HepG2 (cell line): ENCODE measurements around the gene MTHFD1L. TPM values are rescaled to one million over a fixed set of nuclear protein-coding genes. Genes with fewer than 3 reads are reported as not detected.

Experiments used
- ATAC-seq: fragments of 200-7000 bp; cut with Tn5 transposase; 3 replicates; pipeline ENCODE4 v1.9.1; 2020; ENCODE audit warnings: mild to moderate bottlenecking, moderate library complexity
- Bru-seq: library from RNA; stranded (reverse); fragments of 400-500 nt; gene quantifications from one replicate; lab custom pipeline; 2021; lab: Mats Ljungman, UMichigan
- BruChase-seq, 2 experiments: library from RNA; stranded (reverse); fragments of 400-500 nt; gene quantifications; one replicate each; lab custom pipeline; 2021; lab: Mats Ljungman, UMichigan
- BruUV-seq: library from RNA; stranded (reverse); fragments of 400-500 nt; replicated peaks from 2 replicates; lab custom pipeline; 2021; lab: Mats Ljungman, UMichigan
- CTCF ChIA-PET: fragments of 300-600 bp; formaldehyde crosslinking; extraction: SDS; loops from one replicate; lab custom pipeline; 2021; ENCODE audit warnings: low total read pairs, inconsistent platforms, low intra/inter-chr PET ratio; lab: Yijun Ruan, JAX
- POLR2A ChIA-PET: fragments of 350-600 bp; sonication (Branson Sonifier 250); formaldehyde crosslinking; loops from one replicate; lab custom pipeline; 2020; ENCODE audit warnings: antibody characterized with exemption, inconsistent platforms; lab: Yijun Ruan, JAX
- DNase-seq: peaks from one replicate; pipeline ENCODE4 v3.0.0-alpha.2; 2015; ENCODE audit warnings: low spot score
- FAIRE-seq: peaks from 3 replicates; lab custom pipeline; 2011; peaks lifted over from hg19 to GRCh38; lab: Jason Lieb, UNC
- H2AFZ ChIP-seq: one replicate; pipeline ENCODE4 v1.6.1; 2011; ENCODE audit warnings: low read length, inconsistent platforms
- H3K27ac ChIP-seq: fragments of 300-600 bp; 3 replicates; pipeline ENCODE4 v1.8.0; 2011; ENCODE audit warnings: mixed run types, mild to moderate bottlenecking, mixed read lengths, low read length, inconsistent platforms; ENCODE audit not compliant: insufficient read depth; ENCODE audit errors: extremely low read length
- H3K27me3 ChIP-seq, 2 experiments: fragments of 200-600 bp in 1 of 2; 2 replicates in 1 of 2; 3 replicates in 1 of 2; pipeline versions ENCODE4 v1.6.0 to v1.8.0; 2011; ENCODE audit warnings: low read length in 2 of 2, mild to moderate bottlenecking in 2 of 2, moderate library complexity in 2 of 2, inconsistent platforms in 1 of 2; ENCODE audit not compliant: insufficient read depth in 2 of 2, control insufficient read depth in 1 of 2
- H3K36me3 ChIP-seq, 2 experiments: fragments of 200-600 bp in 1 of 2; replicated peaks in 1 of 2; 2 replicates in 1 of 2; 3 replicates in 1 of 2; pipeline versions ENCODE4 v1.5.1 to v1.8.0; 2011; ENCODE audit warnings: low read length in 2 of 2, inconsistent platforms in 1 of 2; ENCODE audit not compliant: insufficient read depth in 2 of 2, control insufficient read depth in 1 of 2
- H3K4me1 ChIP-seq: 2 replicates; pipeline ENCODE4 v1.5.1; 2012; ENCODE audit warnings: low read length, inconsistent platforms; ENCODE audit not compliant: insufficient read depth
- H3K4me2 ChIP-seq: 2 replicates; pipeline ENCODE4 v1.6.0; 2011; ENCODE audit warnings: low read depth, low read length, inconsistent platforms
- H3K4me3 ChIP-seq, 3 experiments: fragments of 200-600 bp in 1 of 3; sonication (generic), shearing (Covaris generic) in 1 of 3; replicated peaks in 1 of 3; 2 replicates each; pipeline ENCODE4 v1.5.1; 2011 to 2016; ENCODE audit warnings: low read length in 3 of 3, inconsistent platforms in 2 of 3, low read depth in 2 of 3, mild to moderate bottlenecking in 2 of 3, control low read depth in 1 of 3, mixed read lengths in 1 of 3; ENCODE audit not compliant: insufficient read depth in 1 of 3
- H3K79me2 ChIP-seq: one replicate; pipeline ENCODE4 v1.6.1; 2011; ENCODE audit warnings: low read length, inconsistent platforms; ENCODE audit not compliant: insufficient read depth
- H3K9ac ChIP-seq: 2 replicates; pipeline ENCODE4 v1.6.0; 2011; ENCODE audit warnings: mild to moderate bottlenecking, low read depth, low read length, inconsistent platforms; ENCODE audit not compliant: insufficient read depth
- H3K9me3 ChIP-seq: 2 replicates; pipeline ENCODE4 v1.5.1; 2012; ENCODE audit warnings: mild to moderate bottlenecking, low read length
- H4K20me1 ChIP-seq: 2 replicates; pipeline ENCODE4 v1.6.0; 2011; ENCODE audit warnings: inconsistent platforms, mild to moderate bottlenecking, low read length, moderate library complexity; ENCODE audit not compliant: insufficient read depth
- HDAC1 ChIP-seq: sonication (generic); formaldehyde crosslinking; IDR thresholded peaks from 2 replicates; pipeline ENCODE4 v1.5.1; 2020; ENCODE audit warnings: mild to moderate bottlenecking, missing genetic modification reagents
- JUNB ChIP-seq: sonication (generic); formaldehyde crosslinking; IDR thresholded peaks from 2 replicates; pipeline ENCODE4 v1.8.0; 2022; ENCODE audit warnings: missing genetic modification reagents, mild to moderate bottlenecking, borderline replicate concordance
- KAT8 ChIP-seq: IDR thresholded peaks from 2 replicates; pipeline ENCODE4 v1.6.1; 2016; ENCODE audit warnings: missing genetic modification reagents, missing compliant biosample characterization
- KMT2A ChIP-seq: sonication (generic); formaldehyde crosslinking; IDR thresholded peaks from 2 replicates; pipeline ENCODE4 v1.4.0; 2020; ENCODE audit warnings: missing genetic modification reagents
- MEF2D ChIP-seq: sonication (generic); formaldehyde crosslinking; IDR thresholded peaks from 2 replicates; pipeline ENCODE4 v1.5.1; 2020; ENCODE audit warnings: mild to moderate bottlenecking, missing genetic modification reagents
- NONO ChIP-seq, 2 experiments: fragments of 450-650 bp in 1 of 2; sonication (generic) in 1 of 2; formaldehyde crosslinking in 1 of 2; IDR thresholded peaks in 1 of 2; conservative IDR thresholded peaks in 1 of 2; 2 replicates each; pipeline versions ENCODE4 v1.6.1 to v1.8.0; 2017 to 2022; ENCODE audit warnings: mild to moderate bottlenecking in 1 of 2, missing genetic modification reagents in 1 of 2, moderate library complexity in 1 of 2
- RARA ChIP-seq: IDR thresholded peaks from 2 replicates; pipeline ENCODE4 v1.6.1; 2016; ENCODE audit warnings: missing genetic modification reagents, missing compliant biosample characterization
- SP1 ChIP-seq, 2 experiments: fragments of 450-650 bp in 1 of 2; sonication (generic) in 1 of 2; formaldehyde crosslinking in 1 of 2; IDR thresholded peaks; 2 replicates each; pipeline versions ENCODE4 v1.4.0 to v1.6.1; 2016 to 2020; ENCODE audit warnings: missing genetic modification reagents in 1 of 2
- U2AF2 ChIP-seq: fragments of 200-400 bp; formaldehyde crosslinking; IDR thresholded peaks from 2 replicates; pipeline ENCODE4 v1.6.1; 2017; ENCODE audit warnings: low read depth, mild to moderate bottlenecking, low read length
- ZBTB1 ChIP-seq: sonication (generic); formaldehyde crosslinking; IDR thresholded peaks from 2 replicates; pipeline ENCODE4 v1.4.0; 2020; ENCODE audit warnings: missing genetic modification reagents, borderline replicate concordance
- ZNF329 ChIP-seq: sonication (generic); formaldehyde crosslinking; IDR thresholded peaks from 2 replicates; pipeline ENCODE4 v1.9.0; 2021; ENCODE audit warnings: low read depth, mild to moderate bottlenecking, missing genetic modification reagents
- ZNF850 ChIP-seq: sonication (generic); formaldehyde crosslinking; conservative IDR thresholded peaks from 2 replicates; pipeline ENCODE4 v1.9.0; 2021; ENCODE audit warnings: mild to moderate bottlenecking, missing genetic modification reagents
- WGBS: methylation state at CpG from one replicate; pipeline ENCODE4 v1.1.6; 2017; ENCODE audit warnings: low lambda C conversion rate; 5-methylcytosine and 5-hydroxymethylcytosine counted together
- in situ Hi-C: cut with HindIII; loops from 2 replicates; pipeline ENCODE4 v1.10.0; 2017; ENCODE audit warnings: low pct_unique_long_range_greater_than_20kb; ENCODE audit not compliant: extremely low pct_ligation_motif_present
- intact Hi-C: fragments of 100-400 bp; cut with micrococcal nuclease; formaldehyde crosslinking; loops from one replicate; pipeline ENCODE4 v1.10.0; 2022; ENCODE audit not compliant: unreplicated experiment
- long read RNA-seq, 2 experiments: library from RNA in 1 of 2; library from polyadenylated mRNA in 1 of 2; stranded (forward) in 1 of 2; unstranded in 1 of 2; transcript quantifications; one replicate each; pipeline ENCODE4 v2.0.0, GENCODE V29; 2019 to 2022
- polyA minus RNA-seq, 3 experiments: library from RNA; depleted of rRNA, polyadenylated mRNA; stranded (reverse); fragments of >200 nt; gene quantifications; 2 replicates each; pipeline ENCODE4 v1.2.3, GENCODE V29; 2011; ENCODE audit warnings: low replicate concordance in 1 of 3
- polyA plus RNA-seq, 8 experiments: library from polyadenylated mRNA; depleted of rRNA in 3 of 8; stranded (reverse) in 7 of 8; unstranded in 1 of 8; fragments of >200 nt; fragmentation: Illumina TruSeq in 4 of 8; extraction: Trizol in 4 of 8; gene quantifications; 2 replicates each; pipeline versions ENCODE4 v1.2.1 to v1.2.3, GENCODE V29; 2011 to 2016; ENCODE audit warnings: low read depth in 4 of 8, missing spikeins in 1 of 8, mixed read lengths in 1 of 8; ENCODE audit not compliant: insufficient read depth in 1 of 8
- total RNA-seq, 5 experiments: library from RNA; depleted of rRNA; stranded (reverse); fragments of >200 nt; fragmentation: Illumina TruSeq; extraction: Trizol; gene quantifications; 2 replicates each; pipeline ENCODE4 v1.2.3, GENCODE V29; 2016; ENCODE audit warnings: low read depth in 1 of 5
- TF ChIP-seq, protein P1 (sequence below): fragments of 450-650 bp; IDR thresholded peaks from 2 replicates; pipeline ENCODE4 v1.6.1; 2017; ENCODE audit warnings: mild to moderate bottlenecking
- TF ChIP-seq, protein P2 (sequence below): sonication (generic); formaldehyde crosslinking; IDR thresholded peaks from 2 replicates; pipeline ENCODE4 v1.5.0; 2020; ENCODE audit warnings: missing genetic modification reagents

The MTHFD1L gene
- 39.6 and 51.1 TPM in 2 replicates for total RNA-seq (2016; rRNA removed; fragmentation: Illumina TruSeq; extraction: Trizol)
- total RNA-seq (2016; cell fraction: cytosol; rRNA removed; fragmentation: Illumina TruSeq; extraction: Trizol; ENCODE audit: low read depth), result 27.5 and 29.9 TPM in 2 replicates
- total RNA-seq (2016; cell fraction: insoluble cytoplasmic fraction; rRNA removed; fragmentation: Illumina TruSeq; extraction: Trizol), result 42.1 and 44.4 TPM in 2 replicates
- total RNA-seq (2016; cell fraction: membrane; rRNA removed; fragmentation: Illumina TruSeq; extraction: Trizol), result 32.8 and 39.3 TPM in 2 replicates
- total RNA-seq (2016; cell fraction: nucleus; rRNA removed; fragmentation: Illumina TruSeq; extraction: Trizol), result 42.6 and 54.0 TPM in 2 replicates
- 24.0 and 26.4 TPM in 2 replicates for polyA plus RNA-seq (2011; rRNA removed)
- 18.3 and 23.7 TPM in 2 replicates for polyA plus RNA-seq (2011; cell fraction: cytosol; rRNA removed)
- 27.9 and 29.0 TPM in 2 replicates for polyA plus RNA-seq (2011; cell fraction: nucleus; rRNA removed)
- polyA plus RNA-seq (2012), result 35.8 and 52.4 TPM in 2 replicates
- 35.5 and 38.1 TPM in 2 replicates for polyA plus RNA-seq (2016; cell fraction: cytosol; fragmentation: Illumina TruSeq; extraction: Trizol; ENCODE audit: low read depth)
- polyA plus RNA-seq (2016; cell fraction: insoluble cytoplasmic fraction; fragmentation: Illumina TruSeq; extraction: Trizol; ENCODE audit: low read depth), result 48.1 and 53.8 TPM in 2 replicates
- polyA plus RNA-seq (2016; cell fraction: membrane; fragmentation: Illumina TruSeq; extraction: Trizol; ENCODE audit: low read depth), result 34.4 and 35.3 TPM in 2 replicates
- polyA plus RNA-seq (2016; cell fraction: nucleus; fragmentation: Illumina TruSeq; extraction: Trizol; ENCODE audit: insufficient read depth, low read depth), result 40.0 and 44.5 TPM in 2 replicates
- polyA minus RNA-seq (2011; rRNA and poly(A)+ RNA removed; ENCODE audit: low replicate concordance), result 26.6 and 26.8 TPM in 2 replicates
- 29.7 and 30.9 TPM in 2 replicates for polyA minus RNA-seq (2011; cell fraction: cytosol; rRNA and poly(A)+ RNA removed)
- polyA minus RNA-seq (2011; cell fraction: nucleus; rRNA and poly(A)+ RNA removed), result 73.1 and 90.8 TPM in 2 replicates
- percentile 84 among the genes with signal in this experiment for Bru-seq, nascent RNA
- BruChase-seq, experiment 1, labeled RNA remaining after a 6-hour chase, result percentile 77 among the genes with signal in this experiment
- BruChase-seq, experiment 2, labeled RNA remaining after a 2-hour chase, result percentile 81 among the genes with signal in this experiment
- long read RNA-seq, experiment 1, partial matches to known transcripts, result 9 of 16 reads
- long read RNA-seq, experiment 1, other reads (novel, unspliced or antisense), result 6 of 16 reads
- long read RNA-seq, experiment 2, transcript MTHFD1L-203 (28 exons, 3,604 nt), result minor isoform, 22 of 179 reads
- long read RNA-seq, experiment 2, transcript MTHFD1L-201 (8 exons, 1,049 nt), result minor isoform, 15 of 179 reads
- long read RNA-seq, experiment 2, transcript MTHFD1L-211 (28 exons, 3,475 nt), result major isoform, 31 of 179 reads
- long read RNA-seq, experiment 2, partial matches to known transcripts, result 44 of 179 reads
- long read RNA-seq, experiment 2, other reads (novel, unspliced or antisense), result 67 of 179 reads

DNA sequence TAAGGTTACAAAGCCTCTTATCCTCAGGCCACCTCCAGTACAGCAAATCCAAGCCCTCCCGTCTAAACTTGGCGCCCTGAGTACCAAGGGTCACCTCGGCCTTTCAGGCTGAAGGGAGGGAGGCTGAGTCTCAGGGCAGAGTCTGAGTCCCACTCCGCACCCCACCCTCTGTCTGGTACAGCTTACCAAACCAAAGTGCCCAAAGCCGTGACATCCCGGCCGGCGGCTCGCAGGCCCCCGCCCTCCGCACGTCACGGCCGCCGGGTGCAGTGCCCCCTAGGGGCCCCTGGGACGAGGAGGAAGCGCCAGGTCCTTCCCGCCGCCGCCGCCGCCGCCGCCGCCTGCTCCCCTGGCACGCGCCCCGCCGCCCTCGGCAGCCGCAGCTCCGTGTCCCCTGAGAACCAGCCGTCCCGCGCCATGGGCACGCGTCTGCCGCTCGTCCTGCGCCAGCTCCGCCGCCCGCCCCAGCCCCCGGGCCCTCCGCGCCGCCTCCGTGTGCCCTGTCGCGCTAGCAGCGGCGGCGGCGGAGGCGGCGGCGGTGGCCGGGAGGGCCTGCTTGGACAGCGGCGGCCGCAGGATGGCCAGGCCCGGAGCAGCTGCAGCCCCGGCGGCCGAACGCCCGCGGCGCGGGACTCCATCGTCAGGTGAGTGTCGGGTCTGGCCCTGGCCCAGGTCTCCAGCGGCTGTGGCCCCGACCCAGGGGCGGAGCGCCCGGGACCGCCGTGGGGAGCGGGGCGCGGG lies at the start of gene MTHFD1L:
Gene MTHFD1L (plus strand): TSS at position 297 of the 741 bp plus-strand sequence. CDS start 121 bp downstream, at position 418.
- intact Hi-C loops, result loop anchor here (1.0 kb wide), 2 partner anchors 13 to 48 kb away; no protein-coding TSS in a partner anchor
- peak; percentile 40 for FAIRE-seq
- Histone ChIP-seq H3K27me3 (no peaks in the 10 kb centered on the region; a peak in 1 of 5 replicates), H3K4me3 (peak within 1 kb of the TSS; percentile 72 to 90 (median 87)), H3K9me3 (no peaks in the 10 kb centered on the region), H4K20me1 (peaks cover 8% of the 10 kb centered on the region; the same call in 1 of the 2 replicates), H2AFZ (peak within 1 kb of the TSS; percentile 72), H3K4me1 (peaks cover 23% of the 10 kb centered on the region), H3K27ac (peak within 1 kb of the TSS; percentile 78), H3K79me2 (peaks cover 40% of the 10 kb centered on the region), H3K4me2 (peak within 1 kb of the TSS; percentile 98), H3K36me3 (no peaks in the 10 kb centered on the region; a peak in 1 of 5 replicates), H3K9ac (peak within 1 kb of the TSS; percentile 85)
- DNase-seq, result peak; percentile 73
- in situ Hi-C loops, result no loop called here
- CTCF ChIA-PET, result no interaction called here
- ATAC-seq, result peak; percentile 71
- WGBS, result 2% methylated on average over 7 of the region's 82 CpGs
- POLR2A ChIA-PET, result interaction anchor here (0.6 to 2.5 kb wide), 5 partner anchors 9 to 16 kb away, joined by 3 to 24 read pairs (median 4); no protein-coding TSS in a partner anchor
- no TSS peak for BruUV-seq
- TF ChIP-seq SP1 (IDR thresholded peaks at IDR 0.05), result no peak
- TF ChIP-seq SP1 (CRISPR knock-in tag; IDR thresholded peaks at IDR 0.05), result no peak; the same call in 1 of the 2 replicates
- TF ChIP-seq, protein P1, sequence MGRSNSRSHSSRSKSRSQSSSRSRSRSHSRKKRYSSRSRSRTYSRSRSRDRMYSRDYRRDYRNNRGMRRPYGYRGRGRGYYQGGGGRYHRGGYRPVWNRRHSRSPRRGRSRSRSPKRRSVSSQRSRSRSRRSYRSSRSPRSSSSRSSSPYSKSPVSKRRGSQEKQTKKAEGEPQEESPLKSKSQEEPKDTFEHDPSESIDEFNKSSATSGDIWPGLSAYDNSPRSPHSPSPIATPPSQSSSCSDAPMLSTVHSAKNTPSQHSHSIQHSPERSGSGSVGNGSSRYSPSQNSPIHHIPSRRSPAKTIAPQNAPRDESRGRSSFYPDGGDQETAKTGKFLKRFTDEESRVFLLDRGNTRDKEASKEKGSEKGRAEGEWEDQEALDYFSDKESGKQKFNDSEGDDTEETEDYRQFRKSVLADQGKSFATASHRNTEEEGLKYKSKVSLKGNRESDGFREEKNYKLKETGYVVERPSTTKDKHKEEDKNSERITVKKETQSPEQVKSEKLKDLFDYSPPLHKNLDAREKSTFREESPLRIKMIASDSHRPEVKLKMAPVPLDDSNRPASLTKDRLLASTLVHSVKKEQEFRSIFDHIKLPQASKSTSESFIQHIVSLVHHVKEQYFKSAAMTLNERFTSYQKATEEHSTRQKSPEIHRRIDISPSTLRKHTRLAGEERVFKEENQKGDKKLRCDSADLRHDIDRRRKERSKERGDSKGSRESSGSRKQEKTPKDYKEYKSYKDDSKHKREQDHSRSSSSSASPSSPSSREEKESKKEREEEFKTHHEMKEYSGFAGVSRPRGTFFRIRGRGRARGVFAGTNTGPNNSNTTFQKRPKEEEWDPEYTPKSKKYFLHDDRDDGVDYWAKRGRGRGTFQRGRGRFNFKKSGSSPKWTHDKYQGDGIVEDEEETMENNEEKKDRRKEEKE, result no peak
- TF ChIP-seq MEF2D (CRISPR knock-in tag), result no peak
- TF ChIP-seq NONO (IDR thresholded peaks at IDR 0.05), result no peak
- TF ChIP-seq NONO (CRISPR knock-in tag; conservative IDR thresholded peaks at IDR 0.05), result no peak
- no peak for TF ChIP-seq JUNB (CRISPR knock-in tag)
- TF ChIP-seq, protein P2, sequence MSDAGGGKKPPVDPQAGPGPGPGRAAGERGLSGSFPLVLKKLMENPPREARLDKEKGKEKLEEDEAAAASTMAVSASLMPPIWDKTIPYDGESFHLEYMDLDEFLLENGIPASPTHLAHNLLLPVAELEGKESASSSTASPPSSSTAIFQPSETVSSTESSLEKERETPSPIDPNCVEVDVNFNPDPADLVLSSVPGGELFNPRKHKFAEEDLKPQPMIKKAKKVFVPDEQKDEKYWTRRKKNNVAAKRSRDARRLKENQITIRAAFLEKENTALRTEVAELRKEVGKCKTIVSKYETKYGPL (CRISPR knock-in tag), result no peak
- TF ChIP-seq U2AF2, result no peak
- TF ChIP-seq KMT2A (CRISPR knock-in tag), result no peak
- TF ChIP-seq RARA, result no peak
- TF ChIP-seq ZNF329, result no peak; the same call in 1 of the 2 replicates
- TF ChIP-seq ZNF850 (CRISPR knock-in tag), result no peak
- no peak for TF ChIP-seq HDAC1 (CRISPR knock-in tag)
- TF ChIP-seq ZBTB1 (CRISPR knock-in tag), result no peak
- peak; percentile 39 for TF ChIP-seq KAT8 (CRISPR knock-in tag)
